HG02973 (cell line): ENCODE measurements around the gene PDE1C.
"Not testable (repeated sequence)": the region's sequence is repeated elsewhere in the genome, so short reads cannot be mapped to it uniquely, and the experiment has no call there.

Experiments used
- ATAC-seq: cut with Tn5 transposase; IDR thresholded peaks from one replicate; pipeline ENCODE4 v1.9.1; 2021; ENCODE audit warnings: moderate library complexity; ENCODE audit not compliant: unreplicated experiment

PDE1C gene

GRCh38 chr7:31855530-31855929, 214.7 kb downstream of the PDE1C start:
- no peak for ATAC-seq

- ATAC-seq, result no peak
Measured at GRCh38 chr7:31853380-31853779, 216.8 kb downstream of the PDE1C start.

- ATAC-seq, result no peak
Measured at GRCh38 chr7:31852462-31852861, 217.7 kb downstream of the PDE1C start.

- ATAC-seq, result no peak
Measured at GRCh38 chr7:31851119-31851518, 219.1 kb downstream of the PDE1C start.

- ATAC-seq, result no peak
Measured at GRCh38 chr7:31850601-31851000, 219.6 kb downstream of the PDE1C start.

GRCh38 chr7:31850066-31850465, 220.1 kb downstream of the PDE1C start:
- ATAC-seq, result no peak

GRCh38 chr7:31835471-31835870, 234.7 kb downstream of the PDE1C start:
- no peak for ATAC-seq

GRCh38 chr7:31833625-31834024, 236.6 kb downstream of the PDE1C start:
- ATAC-seq, result not testable (repeated sequence)

- ATAC-seq, result no peak
Measured at GRCh38 chr7:31828520-31828919, 241.7 kb downstream of the PDE1C start.

GRCh38 chr7:31825576-31825975, 244.6 kb downstream of the PDE1C start:
- no peak for ATAC-seq

- ATAC-seq, result no peak
Measured at GRCh38 chr7:31819031-31819430, 251.2 kb downstream of the PDE1C start.

GRCh38 chr7:31816810-31817209, 253.4 kb downstream of the PDE1C start:
- no peak for ATAC-seq

GRCh38 chr7:31815796-31816195, 254.4 kb downstream of the PDE1C start:
- ATAC-seq, result no peak

- ATAC-seq, result no peak
Measured at GRCh38 chr7:31814187-31814586, 256.0 kb downstream of the PDE1C start.

- peak; percentile 64 for ATAC-seq
Measured at GRCh38 chr7:31811650-31812461, 258.4 kb downstream of the PDE1C start.

- peak; percentile 89 for ATAC-seq
Measured at GRCh38 chr7:31805209-31805818, 264.9 kb downstream of the PDE1C start.

- ATAC-seq, result no peak
Measured at GRCh38 chr7:31796375-31796774, 273.8 kb downstream of the PDE1C start.

GRCh38 chr7:31794851-31795344, 275.3 kb downstream of the PDE1C start:
- no peak for ATAC-seq

- no peak for ATAC-seq
Measured at GRCh38 chr7:31791881-31792280, 278.3 kb downstream of the PDE1C start.

- ATAC-seq, result no peak
Measured at GRCh38 chr7:31788883-31789680, 281.1 kb downstream of the PDE1C start.

GRCh38 chr7:31788445-31788844, 281.8 kb downstream of the PDE1C start:
- ATAC-seq, result peak; percentile 76
